Tongue (tissue), 2 donors: Measurements from ENCODE around the gene ZNF367. TPM values are rescaled to one million over a fixed set of nuclear protein-coding genes. Genes with fewer than 3 reads are reported as not detected.

Source experiments
- DNase-seq: peaks from one replicate; pipeline ENCODE4 v3.0.0-alpha.2; 2015
- total RNA-seq: library from RNA; depleted of rRNA; stranded (reverse); fragments of >200 nt; gene quantifications from one replicate; pipeline ENCODE4 v1.2.3, GENCODE V29; 2014

The ZNF367 gene
- total RNA-seq, 1 donor from 2014 or later, result 15.1 TPM

GRCh38 chr9:96436456-96437126 is 18.4 kb upstream of the ZNF367 start:
- no peak for DNase-seq

DNA sequence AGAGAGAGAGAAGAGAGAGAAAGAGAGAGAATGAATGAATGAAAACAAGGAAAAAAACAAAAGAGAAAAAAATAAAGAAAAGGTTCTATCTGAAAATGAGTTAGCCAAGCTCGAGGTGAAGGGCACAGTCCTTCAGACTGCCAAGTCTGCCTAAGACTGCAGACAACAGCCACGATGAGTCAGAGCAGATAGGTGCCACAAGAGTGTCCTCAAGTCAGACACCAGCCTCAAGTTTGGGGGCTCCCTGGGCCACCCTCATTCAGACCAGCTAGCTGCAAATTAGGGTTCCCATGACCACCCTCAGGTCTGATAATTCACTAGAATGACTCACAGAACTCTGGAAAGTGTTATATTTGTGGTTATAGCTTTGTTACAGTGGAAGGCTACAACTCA is 17.9 kb upstream of the ZNF367 start:
- DNase-seq, result no peak

- DNase-seq, result no peak
Observed at GRCh38 chr9:96435345-96435744, 17.2 kb upstream of the ZNF367 start.

- DNase-seq, result no peak
Observed at GRCh38 chr9:96430377-96430776, 12.2 kb upstream of the ZNF367 start.

GRCh38 chr9:96429732-96430131 is 11.6 kb upstream of the ZNF367 start:
- DNase-seq, result no peak

DNA sequence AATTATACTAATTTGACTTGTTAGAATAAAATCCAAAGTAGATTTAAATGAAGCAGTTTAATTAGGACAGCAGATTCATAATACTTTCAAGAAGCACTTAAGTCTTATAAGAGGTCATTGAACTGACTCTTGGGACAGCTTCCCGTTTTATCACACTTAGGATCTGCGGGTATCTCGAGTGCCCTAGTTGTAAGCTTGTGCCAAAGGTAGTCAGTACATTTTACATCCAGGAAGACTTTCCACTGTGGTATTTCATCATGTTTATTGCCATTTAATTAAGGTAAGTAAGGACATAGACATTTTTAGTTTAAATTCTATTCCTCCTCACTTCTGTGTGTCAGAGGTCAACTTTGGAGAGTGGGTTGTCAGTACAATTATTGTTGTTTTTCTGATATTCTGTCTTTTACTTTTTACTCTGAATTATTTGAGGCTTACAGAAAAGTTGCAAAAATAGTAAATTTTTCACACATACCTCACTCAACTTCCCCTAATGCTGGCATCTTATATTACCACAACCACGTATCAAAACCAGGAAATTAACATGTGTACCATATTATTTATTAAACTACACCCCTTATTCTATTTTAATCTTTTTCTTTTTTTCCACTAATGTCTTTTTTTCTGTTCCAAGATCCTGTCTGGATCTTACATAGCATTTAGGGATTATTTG is 7.5 kb upstream of the ZNF367 start:
- DNase-seq, result no peak

- no peak for DNase-seq
Observed at GRCh38 chr9:96423985-96424336, 5.8 kb upstream of the ZNF367 start.

DNA sequence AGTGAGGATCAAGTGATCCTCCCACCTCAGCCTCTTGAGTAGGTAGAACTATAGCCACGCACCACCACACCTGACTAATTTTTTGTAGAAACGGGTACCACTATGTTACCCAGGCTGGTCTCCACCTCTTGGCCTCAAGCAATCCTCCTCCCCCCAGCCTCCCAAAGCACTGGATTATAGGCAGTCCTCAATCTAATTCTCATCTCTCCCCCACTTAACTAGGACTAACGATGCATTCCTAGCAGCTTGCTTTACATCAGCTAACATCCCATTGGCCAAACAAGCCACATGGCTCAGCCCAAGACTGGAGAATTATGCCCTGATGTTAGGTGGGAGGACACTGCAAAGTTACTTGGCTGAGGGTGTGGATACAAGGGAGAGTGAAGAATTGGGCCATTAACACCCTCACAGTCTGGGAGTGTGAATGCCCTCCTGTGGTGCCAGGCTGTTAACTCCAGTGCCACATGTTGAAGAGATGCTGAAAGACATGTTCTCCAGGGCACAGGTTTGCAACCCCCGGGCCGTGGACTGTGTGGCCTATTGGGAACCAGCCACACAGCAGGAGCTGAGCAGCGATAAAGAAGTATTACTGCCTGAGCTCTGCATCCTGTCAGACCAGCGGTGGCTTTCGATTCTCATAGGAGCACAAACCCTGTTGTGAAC is 5.3 kb upstream of the ZNF367 start:
- DNase-seq, result no peak

GRCh38 chr9:96420468-96421219 is 2.5 kb upstream of the ZNF367 start:
- DNase-seq, result peak; percentile 54

DNA sequence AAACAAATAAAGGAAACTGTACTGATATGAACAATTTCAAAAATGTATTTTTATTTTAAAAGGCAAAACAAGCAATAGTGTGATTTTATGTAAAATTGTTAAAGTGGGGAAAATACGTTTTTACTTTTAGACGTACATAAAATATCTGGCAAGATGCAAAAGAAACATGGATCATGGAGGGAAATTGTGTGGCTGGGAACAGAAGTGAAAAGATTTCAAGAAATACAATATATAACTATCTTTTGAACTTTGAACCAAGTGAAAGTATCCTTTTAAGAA is 1.5 kb upstream of the ZNF367 start:
- DNase-seq, result no peak

DNA sequence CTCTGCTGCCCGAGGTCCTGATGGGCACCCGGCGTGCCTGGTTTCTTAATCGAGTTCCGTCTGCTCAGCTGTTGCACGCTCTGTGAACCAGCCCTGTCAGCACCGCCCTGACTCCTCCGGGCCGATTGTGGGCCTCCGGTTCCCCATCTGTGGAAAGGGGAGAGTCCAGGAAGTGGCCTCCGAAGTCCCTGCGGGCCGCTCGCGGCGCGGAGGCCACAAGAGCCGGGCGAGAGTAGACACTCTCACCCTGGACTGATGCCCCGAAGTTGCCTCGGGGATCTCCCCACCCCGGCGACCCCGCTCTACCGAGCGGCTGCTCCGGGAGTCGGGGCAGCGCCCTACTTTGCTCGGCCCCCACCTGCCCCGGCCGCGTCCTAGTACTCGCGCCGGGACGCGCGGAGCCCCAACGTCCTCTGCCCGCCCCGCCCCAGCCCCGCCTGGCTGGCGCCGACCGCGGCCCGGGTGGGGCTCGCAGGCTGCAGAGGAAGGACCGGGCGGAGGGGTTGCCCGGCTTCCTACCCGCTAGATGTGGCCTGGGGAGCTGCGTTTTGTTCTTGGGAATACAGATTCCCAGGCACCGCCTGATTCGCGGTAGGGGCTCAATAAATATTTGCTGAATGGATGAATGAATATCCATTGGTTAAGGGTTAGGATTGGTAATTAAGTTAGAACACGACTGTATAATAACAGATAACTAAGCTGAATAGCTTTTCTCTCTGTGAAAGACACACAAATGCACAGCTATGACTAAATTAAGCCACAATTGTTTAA is 935 bp upstream of the ZNF367 start:
- peak; percentile 82 for DNase-seq

GRCh38 chr9:96417661-96418082 is 498 bp downstream of the ZNF367 start:
- no peak for DNase-seq

- peak; percentile 93 for DNase-seq
Observed at GRCh38 chr9:96417051-96417586, 1.1 kb downstream of the ZNF367 start.

DNA sequence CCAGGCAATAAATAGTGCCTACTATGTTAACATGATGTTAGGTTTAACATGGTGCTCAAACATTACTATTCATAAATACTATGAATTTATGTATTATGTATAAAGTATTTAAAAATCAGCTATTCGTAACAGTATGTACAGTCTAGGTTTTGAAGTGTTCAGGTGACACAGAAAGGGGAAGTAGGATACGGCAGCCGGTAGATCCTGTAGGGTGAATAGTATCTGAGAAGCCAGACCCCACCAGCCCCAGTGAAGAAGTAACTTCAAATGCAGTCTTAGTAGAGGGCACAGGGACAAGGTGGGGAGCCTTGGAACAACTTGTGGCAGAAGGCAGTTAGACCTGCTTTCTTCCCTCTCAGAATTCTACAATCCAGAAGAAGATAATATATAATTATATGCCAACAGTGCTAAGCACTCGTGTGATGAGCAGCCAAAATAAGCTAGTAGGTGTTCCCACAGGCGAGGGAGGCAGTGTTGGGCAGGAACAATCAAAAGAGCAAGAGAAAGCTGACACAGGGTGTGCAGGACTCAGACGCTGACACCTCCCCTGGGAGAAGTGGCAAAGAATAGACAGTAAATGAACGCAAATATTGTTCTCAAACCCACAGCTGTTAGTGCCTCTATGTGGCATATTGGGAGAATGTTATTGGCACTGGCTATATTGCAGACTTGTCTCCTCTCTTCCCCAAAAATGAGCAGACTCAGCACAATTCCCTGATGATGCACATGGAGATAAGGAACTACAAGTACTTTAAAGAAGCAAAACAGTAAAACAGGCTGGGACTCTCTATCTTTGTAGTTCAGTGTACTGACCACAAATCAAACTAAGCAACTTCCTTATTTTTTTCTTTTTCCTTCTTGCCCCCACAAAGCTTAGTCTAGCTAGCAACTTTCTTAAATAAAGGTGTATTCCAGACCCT is 4.6 kb downstream of the ZNF367 start:
- no peak for DNase-seq

GRCh38 chr9:96412174-96412913 is 5.8 kb downstream of the ZNF367 start:
- no peak for DNase-seq

DNA sequence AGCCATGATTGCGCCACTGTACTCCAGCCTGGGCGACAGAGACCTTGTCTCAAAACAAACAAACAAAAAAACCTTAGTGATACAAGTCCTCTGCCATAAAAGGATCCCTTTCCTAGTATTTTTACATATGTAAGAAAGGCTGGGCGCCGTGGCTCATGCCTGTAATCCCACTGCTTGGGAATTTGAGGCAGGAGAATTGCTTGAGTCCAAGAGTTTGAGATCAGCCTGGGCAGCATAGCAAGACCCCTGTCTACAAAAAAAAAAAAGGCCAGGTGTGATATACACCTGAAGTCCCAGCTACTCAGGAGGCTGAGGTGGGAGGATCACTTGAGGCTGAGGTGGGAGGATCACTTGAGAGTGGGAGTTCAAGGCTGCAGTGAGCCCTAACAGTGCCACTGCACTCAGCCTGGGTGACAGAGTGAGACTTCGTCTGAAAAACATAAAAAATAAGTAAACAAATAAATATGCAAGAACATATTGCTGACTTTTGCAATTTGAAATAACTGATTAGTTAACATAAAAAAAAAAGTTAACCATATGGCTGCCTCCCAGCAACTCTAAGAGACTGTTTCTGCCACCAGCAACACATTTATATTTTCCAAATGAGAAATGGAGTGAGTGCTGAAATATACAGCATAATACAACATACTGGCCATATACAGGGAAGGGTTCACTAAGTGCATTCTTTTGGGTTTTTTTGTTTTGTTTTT is 6.9 kb downstream of the ZNF367 start:
- DNase-seq, result no peak

DNA sequence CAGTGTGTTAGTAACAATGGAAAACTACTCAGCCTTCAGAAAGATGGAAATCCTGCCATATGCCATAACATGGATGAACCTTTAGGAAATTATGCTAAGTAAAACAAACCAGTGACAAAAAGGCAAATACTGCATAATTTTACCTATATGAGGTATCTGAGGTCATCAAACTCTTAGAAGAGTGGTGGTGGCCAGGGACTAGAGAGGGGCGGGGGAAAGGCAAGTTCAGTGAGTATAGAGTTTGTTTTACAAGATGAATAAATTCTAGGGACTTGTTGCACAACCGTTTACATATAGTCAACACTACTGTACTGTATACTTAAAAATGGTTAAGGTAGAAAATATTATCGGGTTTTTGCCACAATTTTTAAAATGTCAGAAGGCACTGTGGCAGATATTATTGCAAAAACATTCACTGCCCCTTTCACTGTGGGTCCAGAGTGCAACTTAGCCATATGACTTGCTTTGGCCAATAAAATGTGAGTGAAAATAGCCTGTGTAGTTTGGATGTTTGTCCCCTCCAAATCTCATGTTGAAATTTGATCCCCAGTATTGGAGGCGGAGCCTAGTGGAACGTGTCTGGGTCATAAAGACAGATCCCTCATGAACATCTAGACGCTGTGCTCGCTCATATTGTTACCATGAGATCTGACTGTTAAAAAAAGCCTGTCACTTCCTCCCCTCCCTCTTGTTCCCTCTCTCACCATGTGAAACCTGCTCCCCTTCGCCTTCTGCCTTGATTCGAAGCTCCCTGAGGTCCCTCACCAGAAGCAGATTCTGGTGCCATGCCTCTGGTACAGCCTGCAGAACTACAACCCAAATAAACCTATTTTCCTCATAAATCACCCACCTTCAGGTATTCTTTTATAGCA is 9.5 kb downstream of the ZNF367 start:
- DNase-seq, result no peak

DNA sequence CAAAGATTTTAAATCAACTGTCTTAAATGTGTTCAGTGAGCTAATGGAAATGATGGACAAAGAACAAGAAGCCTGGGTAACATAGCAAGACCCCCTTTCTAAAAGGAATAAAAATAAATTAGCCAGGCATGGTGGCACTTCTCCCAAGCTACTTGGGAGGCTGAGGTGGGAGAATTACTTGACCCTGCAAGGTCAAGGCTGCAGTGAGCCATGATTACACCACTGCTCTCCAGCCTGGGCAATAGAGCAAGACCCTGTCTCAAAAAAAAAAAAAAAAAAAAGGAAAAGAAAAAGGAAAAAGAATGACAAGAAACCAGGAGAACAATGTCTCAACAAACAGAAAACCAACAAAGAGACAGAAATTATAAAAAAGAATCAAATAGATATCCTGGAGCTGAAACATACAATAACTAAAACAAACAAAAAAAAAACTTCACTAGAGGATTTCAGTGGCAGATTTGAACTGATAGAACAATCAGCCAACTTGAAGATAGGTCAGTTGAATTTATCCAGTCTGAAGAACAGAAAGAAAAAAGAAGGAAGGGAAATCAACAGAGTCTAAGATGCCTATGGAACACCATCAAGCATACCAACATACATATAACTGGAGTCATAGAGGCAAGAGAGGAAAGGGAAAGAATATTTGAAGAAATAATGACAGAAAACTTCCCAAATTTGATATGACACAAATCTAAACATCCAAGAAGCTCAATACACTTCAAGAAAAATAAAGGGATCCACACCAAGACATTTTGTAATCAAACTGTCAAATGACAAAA is 17.8 kb downstream of the ZNF367 start:
- DNase-seq, result no peak
